Measurements from ENCODE around the gene DCDC2B.

DNA sequence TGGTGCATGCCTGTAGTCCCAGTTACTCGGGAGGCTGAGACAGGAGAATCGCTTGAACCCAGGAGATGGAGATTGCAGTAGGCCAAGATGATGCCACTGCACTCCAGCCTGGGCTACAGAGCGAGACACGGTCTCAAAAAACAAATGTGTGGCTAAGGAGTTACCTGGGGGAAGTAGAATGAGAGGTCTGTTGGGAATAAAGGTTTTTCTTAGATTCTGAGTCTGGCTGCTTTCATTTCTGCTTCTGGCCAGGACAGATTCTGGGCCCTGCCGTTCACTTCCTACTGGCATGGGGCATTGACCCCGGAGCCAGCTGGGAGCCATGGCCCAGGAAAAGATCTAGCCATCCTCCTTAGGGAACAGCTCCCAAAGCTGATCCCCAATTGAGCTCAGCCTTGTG lies 420 bp upstream of the DCDC2B start:
- TF ChIP-seq, protein P1, sequence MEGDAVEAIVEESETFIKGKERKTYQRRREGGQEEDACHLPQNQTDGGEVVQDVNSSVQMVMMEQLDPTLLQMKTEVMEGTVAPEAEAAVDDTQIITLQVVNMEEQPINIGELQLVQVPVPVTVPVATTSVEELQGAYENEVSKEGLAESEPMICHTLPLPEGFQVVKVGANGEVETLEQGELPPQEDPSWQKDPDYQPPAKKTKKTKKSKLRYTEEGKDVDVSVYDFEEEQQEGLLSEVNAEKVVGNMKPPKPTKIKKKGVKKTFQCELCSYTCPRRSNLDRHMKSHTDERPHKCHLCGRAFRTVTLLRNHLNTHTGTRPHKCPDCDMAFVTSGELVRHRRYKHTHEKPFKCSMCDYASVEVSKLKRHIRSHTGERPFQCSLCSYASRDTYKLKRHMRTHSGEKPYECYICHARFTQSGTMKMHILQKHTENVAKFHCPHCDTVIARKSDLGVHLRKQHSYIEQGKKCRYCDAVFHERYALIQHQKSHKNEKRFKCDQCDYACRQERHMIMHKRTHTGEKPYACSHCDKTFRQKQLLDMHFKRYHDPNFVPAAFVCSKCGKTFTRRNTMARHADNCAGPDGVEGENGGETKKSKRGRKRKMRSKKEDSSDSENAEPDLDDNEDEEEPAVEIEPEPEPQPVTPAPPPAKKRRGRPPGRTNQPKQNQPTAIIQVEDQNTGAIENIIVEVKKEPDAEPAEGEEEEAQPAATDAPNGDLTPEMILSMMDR (IDR thresholded peaks at IDR 0.05; ENCODE audit: low read length): no peak
- TF ChIP-seq EZH2 (optimal IDR thresholded peaks at IDR 0.05; ENCODE audit: low read depth, low read length): no peak

Measured in MM.1S (cell line).